SK-N-SH treated with all-trans-retinoic acid at 6 μM for 48 hours (cell line): ENCODE data around the gene ARPC1B.

ENCODE experiments used
- CSRNP3 ChIP-seq: fragments of 250-450 bp; sonication (Bioruptor Pico); IDR thresholded peaks from 2 replicates; pipeline ENCODE4 v1.5.1; 2021; ENCODE audit warnings: mild to moderate bottlenecking, moderate library complexity
- GLIS3 ChIP-seq: fragments of 250-450 bp; sonication (Bioruptor Pico); IDR thresholded peaks from 2 replicates; pipeline ENCODE4 v1.5.0; 2020; ENCODE audit warnings: mild to moderate bottlenecking, moderate library complexity
- RARB ChIP-seq: fragments of 250-450 bp; sonication (Bioruptor Pico); IDR thresholded peaks from 2 replicates; pipeline ENCODE4 v1.8.0; 2021; ENCODE audit warnings: mild to moderate bottlenecking, moderate library complexity

GRCh38 chr7:99344061-99344647 is 30.4 kb upstream of the ARPC1B start:
- TF ChIP-seq RARB (CRISPR knock-in tag) (no peak), GLIS3 (CRISPR knock-in tag) (no peak), CSRNP3 (CRISPR knock-in tag) (no peak)
